HCT116 (cell line): ENCODE measurements around the gene CFAP126. TPM values are rescaled to one million over a fixed set of nuclear protein-coding genes. Genes with fewer than 3 reads are reported as not detected.
"Not testable (repeated sequence)": the region's sequence is repeated elsewhere in the genome, so short reads cannot be mapped to it uniquely, and the experiment has no call there.

Source experiments
- ATAC-seq: fragments of 200-7000 bp; cut with Tn5 transposase; 2 replicates; pipeline ENCODE4 v1.9.1; 2020; ENCODE audit warnings: mild to moderate bottlenecking, moderate library complexity
- BruUV-seq: library from RNA; stranded (reverse); fragments of 400-500 nt; replicated peaks from 2 replicates; lab custom pipeline; 2021; lab: Mats Ljungman, UMichigan
- CTCF ChIA-PET: fragments of 300-600 bp; sonication (Branson Sonifier 250); formaldehyde crosslinking; loops from one replicate; lab custom pipeline; 2021; ENCODE audit warnings: antibody characterized with exemption; lab: Charles Lee
- POLR2A ChIA-PET: fragments of 300-600, 350-600 bp; sonication (Branson Sonifier 250); formaldehyde crosslinking; loops from one replicate; lab custom pipeline; 2021; ENCODE audit warnings: antibody characterized with exemption; lab: Charles Lee
- RAD21 ChIA-PET, 2 experiments: fragments of 300-600 bp; sonication (Branson Sonifier 250); formaldehyde crosslinking; loops; one replicate each; lab custom pipeline; 2023; ENCODE audit warnings: low total read pairs in 2 of 2; ENCODE audit not compliant: uncharacterized antibody in 2 of 2, unreplicated experiment in 2 of 2, low non-redundant PET in 1 of 2; lab: Charles Lee
- DNase-seq: peaks from one replicate; pipeline ENCODE4 v3.0.0-alpha.2; 2010; ENCODE audit warnings: low read depth, low spot score
- H2AFZ ChIP-seq: fragments of 200-600 bp; shearing (Covaris generic), sonication (generic); 2 replicates; pipeline ENCODE4 v1.6.1; 2017; ENCODE audit warnings: low read depth, mixed run types, mixed read lengths, antibody characterized with exemption, low read length; ENCODE audit not compliant: poor library complexity, severe bottlenecking
- H3K27ac ChIP-seq: 2 replicates; pipeline ENCODE4 v1.5.1; 2012; ENCODE audit warnings: low read depth, low read length
- H3K27me3 ChIP-seq: fragments of 200-600 bp; sonication (generic); 2 replicates; pipeline ENCODE4 v1.6.1; 2016; ENCODE audit warnings: mixed run types, low read length, mixed read lengths; ENCODE audit not compliant: insufficient read depth
- H3K36me3 ChIP-seq, 2 experiments: fragments of 200-500 bp in 1 of 2; fragments of 200-600 bp in 1 of 2; sonication (Bioruptor generic) in 1 of 2; sonication (generic) in 1 of 2; 2 replicates each; pipeline versions ENCODE4 v1.5.1 to v1.6.1; 2014 to 2016; ENCODE audit warnings: low read length in 2 of 2, inconsistent platforms in 1 of 2, mixed read lengths in 1 of 2, mixed run types in 1 of 2; ENCODE audit not compliant: insufficient read depth in 2 of 2, control insufficient read depth in 1 of 2
- H3K4me1 ChIP-seq, 2 experiments: fragments of 200-600 bp in 1 of 2; sonication (generic) in 1 of 2; 2 replicates each; pipeline versions ENCODE4 v1.5.1 to v1.6.1; 2012 to 2017; ENCODE audit warnings: low read length in 2 of 2, inconsistent platforms in 1 of 2, mild to moderate bottlenecking in 1 of 2, mixed read lengths in 1 of 2, mixed run types in 1 of 2, moderate library complexity in 1 of 2; ENCODE audit not compliant: insufficient read depth in 2 of 2, control insufficient read depth in 1 of 2
- H3K4me2 ChIP-seq: fragments of 200-600 bp; sonication (generic); 2 replicates; pipeline ENCODE4 v1.6.1; 2017; ENCODE audit warnings: mixed run types, low read length, mixed read lengths
- H3K4me3 ChIP-seq, 2 experiments: fragments of 200-600 bp in 1 of 2; sonication (generic) in 1 of 2; replicated peaks in 1 of 2; 2 replicates each; pipeline ENCODE4 v1.5.1; 2011 to 2016; ENCODE audit warnings: low read length in 2 of 2, control low read depth in 1 of 2, low read depth in 1 of 2, mild to moderate bottlenecking in 1 of 2, mixed read lengths in 1 of 2, mixed run types in 1 of 2
- H3K79me2 ChIP-seq: fragments of 200-600 bp; sonication (generic); 2 replicates; pipeline ENCODE4 v1.6.1; 2017; ENCODE audit warnings: mild to moderate bottlenecking, mixed run types, low read length, moderate library complexity, mixed read lengths; ENCODE audit not compliant: insufficient read depth
- H3K9ac ChIP-seq: fragments of 200-600 bp; sonication (generic); 2 replicates; pipeline ENCODE4 v1.6.1; 2016; ENCODE audit warnings: low read length, mixed read lengths
- H3K9me2 ChIP-seq: fragments of 200-600 bp; sonication (generic), shearing (Covaris generic); 2 replicates; pipeline ENCODE4 v1.6.1; 2017; ENCODE audit warnings: mixed run types, mild to moderate bottlenecking, moderate library complexity; ENCODE audit not compliant: insufficient read depth
- H3K9me3 ChIP-seq, 2 experiments: fragments of 200-500 bp in 1 of 2; fragments of 200-600 bp in 1 of 2; sonication (Bioruptor generic) in 1 of 2; sonication (generic) in 1 of 2; 2 replicates each; pipeline ENCODE4 v1.6.1; 2014 to 2017; ENCODE audit warnings: low read length in 2 of 2, mixed read lengths in 2 of 2, inconsistent platforms in 1 of 2, low read depth in 1 of 2, mild to moderate bottlenecking in 1 of 2, mixed run types in 1 of 2, moderate library complexity in 1 of 2; ENCODE audit not compliant: control insufficient read depth in 1 of 2, insufficient read depth in 1 of 2
- H4K20me1 ChIP-seq: fragments of 200-600 bp; sonication (generic), shearing (Covaris generic); 2 replicates; pipeline ENCODE4 v1.6.1; 2017; ENCODE audit warnings: mixed run types, mild to moderate bottlenecking, moderate library complexity; ENCODE audit not compliant: insufficient read depth
- intact Hi-C: fragments of 100-400 bp; cut with micrococcal nuclease; formaldehyde crosslinking; loops from 2 replicates; pipeline ENCODE4 v1.10.0; 2022
- total RNA-seq: library from RNA; stranded (reverse); gene quantifications from one replicate; pipeline ENCODE4 v1.2.1, GENCODE V29; 2021; ENCODE audit not compliant: unreplicated experiment

Gene CFAP126
- total RNA-seq, 1 experiment from 2014 or later: not detected

GRCh38 chr1:161315841-161316674, 51.6 kb downstream of the CFAP126 start:
- H3K27me3 ChIP-seq, H3K36me3 ChIP-seq, POLR2A ChIA-PET, H3K9ac ChIP-seq, H3K9me3 ChIP-seq, H3K9me2 ChIP-seq, ATAC-seq, BruUV-seq, DNase-seq, H3K27ac ChIP-seq, H4K20me1 ChIP-seq, RAD21 ChIA-PET, H2AFZ ChIP-seq, H3K4me3 ChIP-seq, CTCF ChIA-PET, H3K4me2 ChIP-seq: not testable (repeated sequence)
- Histone ChIP-seq H3K4me1 (peaks cover 7 to 14% of the 10 kb centered on the region in 2 experiments), H3K79me2 (peaks cover 31% of the 10 kb centered on the region)
- intact Hi-C loops: loop anchor here (10.0 kb wide), 1 partner anchor 69 kb away; no protein-coding TSS in a partner anchor

Other genes with a start within 250 kb of the CFAP126 start
- 179 TPM for gene PFDN2, start 249.8 kb downstream of the CFAP126 start, total RNA-seq
- gene NIT1, start 249.8 kb downstream of the CFAP126 start, total RNA-seq: 65.9 TPM
- gene DEDD, start 235.2 kb downstream of the CFAP126 start, total RNA-seq: 32.8 TPM
- gene UFC1, start 213.9 kb downstream of the CFAP126 start, total RNA-seq: 63.7 TPM
- gene USP21, start 208.4 kb downstream of the CFAP126 start, total RNA-seq: 22.1 TPM
- 24.2 TPM for gene PPOX, start 201.4 kb downstream of the CFAP126 start, total RNA-seq
- 53.7 TPM for gene B4GALT3, start 190.4 kb downstream of the CFAP126 start, total RNA-seq
- gene ADAMTS4, start 168.8 kb downstream of the CFAP126 start, total RNA-seq: not detected
- 82.7 TPM for gene NDUFS2, start 165.5 kb downstream of the CFAP126 start, total RNA-seq
- 0.86 TPM for gene FCER1G, start 152.6 kb downstream of the CFAP126 start, total RNA-seq
- gene APOA2, start 144.2 kb downstream of the CFAP126 start, total RNA-seq: not detected
- 9.8 TPM for gene TOMM40L, start 141.8 kb downstream of the CFAP126 start, total RNA-seq
- not detected for gene NR1I3, start 129.7 kb downstream of the CFAP126 start, total RNA-seq
- gene PCP4L1, start 109.1 kb downstream of the CFAP126 start, total RNA-seq: not detected
- 3.6 TPM for gene MPZ, start 57.9 kb downstream of the CFAP126 start, total RNA-seq
- 192 TPM for gene SDHC, start 53.5 kb downstream of the CFAP126 start, total RNA-seq
- 0.52 TPM for gene FCGR2A, start 137.6 kb upstream of the CFAP126 start, total RNA-seq
- gene HSPA6, start 156.7 kb upstream of the CFAP126 start, total RNA-seq: not detected
- gene FCGR3A, start 181.9 kb upstream of the CFAP126 start, total RNA-seq: 0.17 TPM